Left lung (tissue), 10 donors: ENCODE results near the gene ULBP3. TPM values are rescaled to one million over a fixed set of nuclear protein-coding genes. Genes with fewer than 3 reads are reported as not detected.
A peak's percentile ranks its signal among the peaks of the same experiment; 100 is the strongest.

Experiments
- ATAC-seq: fragments of 200-7000 bp; cut with Tn5 transposase; one replicate; pipeline ENCODE4 v1.9.1; 2020; ENCODE audit warnings: moderate library complexity
- DNase-seq, 4 donors: peaks; one replicate each; pipeline ENCODE4 v3.0.0-alpha.2; 2013 to 2020
- H3K27ac ChIP-seq, 2 donors: fragments of 200-600 bp; sonication (generic) in 1 of 2; one replicate each; pipeline versions ENCODE4 v1.5.0 to v1.8.0; 2020 to 2021
- H3K27me3 ChIP-seq, 2 donors: fragments of 200-600 bp; sonication (generic) in 1 of 2; one replicate each; pipeline versions ENCODE4 v1.5.0 to v1.8.0; 2020 to 2021
- H3K36me3 ChIP-seq, 2 donors: fragments of 200-600 bp; sonication (generic) in 1 of 2; one replicate each; pipeline versions ENCODE4 v1.5.0 to v1.8.0; 2020 to 2021
- H3K4me1 ChIP-seq, 2 donors: fragments of 200-600 bp; one replicate each; pipeline ENCODE4 v1.8.0; 2021
- H3K4me3 ChIP-seq, 2 donors: fragments of 200-600 bp; sonication (generic) in 1 of 2; one replicate each; pipeline versions ENCODE4 v1.5.0 to v1.8.0; 2020 to 2021; ENCODE audit warnings: mild to moderate bottlenecking in 1 of 2
- H3K9me3 ChIP-seq, 2 donors: fragments of 200-600 bp; sonication (generic) in 1 of 2; one replicate each; pipeline versions ENCODE4 v1.5.0 to v1.8.0; 2020 to 2021
- intact Hi-C, 2 donors: fragments of 100-400 bp; cut with DNase I; formaldehyde crosslinking; loops; one replicate each; pipeline versions ENCODE4 v1.11.2 to v1.14.2; 2022
- polyA plus RNA-seq, 6 donors: library from polyadenylated mRNA; unstranded; fragments of 120-200 nt; gene quantifications; one replicate each; pipeline ENCODE4 v1.2.1, GENCODE V29; 2013; ENCODE audit not compliant: insufficient read length in 6 of 6
- total RNA-seq, 2 donors: library from RNA; stranded (reverse); fragmentation: NEBNext Ultra II Directional; extraction: Animal tissue kit (Norgen Biotek cat#: 25700); gene quantifications; one replicate each; pipeline ENCODE4 v1.2.1, GENCODE V29; 2021
- TF ChIP-seq, protein P1 (sequence below), 2 donors: fragments of 200-600 bp; sonication (generic) in 1 of 2; IDR thresholded peaks; one replicate each; pipeline versions ENCODE4 v1.5.0 to v1.8.0; 2021; ENCODE audit warnings: antibody characterized with exemption in 2 of 2
- donor health status: DM: no; HTN: yes; CAD: no.
- donor health status: DM: no; HTN: no; CAD: no.

Gene ULBP3
- total and polyA plus RNA-seq, 8 donors, result 8.6 to 13.0 (median 10.3) TPM

DNA sequence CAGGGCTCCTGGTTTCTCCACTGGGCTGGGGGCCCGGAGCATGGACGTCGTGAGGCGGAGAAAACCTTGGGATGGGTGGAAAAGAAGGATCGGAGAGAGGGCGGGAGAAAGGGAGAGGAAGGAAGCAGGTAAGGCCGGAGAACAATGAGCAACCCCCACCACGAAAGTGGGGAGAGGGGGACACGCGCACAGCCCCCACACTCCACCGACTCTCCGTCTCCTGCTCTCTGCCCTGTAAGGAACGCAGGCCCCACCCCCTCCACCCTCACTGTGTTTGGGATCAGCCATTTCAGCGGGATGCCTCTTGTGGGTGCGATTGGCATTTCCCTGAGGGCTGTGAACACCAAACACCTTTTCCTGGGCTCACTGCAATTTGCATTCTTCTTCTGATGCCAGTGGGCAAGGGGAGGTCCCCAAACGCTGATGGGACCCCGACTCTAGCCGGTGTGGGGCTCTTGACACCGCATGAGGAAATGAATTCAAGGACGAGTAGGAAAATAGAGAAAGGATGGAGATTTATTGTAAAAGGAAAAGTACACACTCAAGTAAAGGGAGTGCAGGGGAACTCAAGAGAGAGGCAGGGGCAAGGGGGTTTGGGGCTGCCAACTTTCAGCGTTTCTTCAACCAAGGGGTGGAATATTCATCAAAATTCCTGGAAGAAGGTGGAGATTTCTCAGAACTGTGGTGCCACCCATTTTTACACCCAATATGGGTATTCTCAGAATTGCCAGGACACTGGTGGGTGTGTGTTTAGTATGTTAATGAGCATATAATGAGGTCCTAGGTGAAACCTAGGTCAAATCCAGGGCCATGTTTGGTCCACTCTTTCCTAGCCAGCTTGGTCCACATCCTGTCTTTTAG is 30.5 kb downstream of the ULBP3 start:
- Histone ChIP-seq H3K4me3 (no peak overlapping the region), H3K9me3 (no peaks in the 10 kb centered on the region), H3K27ac (no peak overlapping the region), H3K27me3 (peaks cover 50 to 77% of the 10 kb centered on the region in 2 donors), H3K4me1 (peaks cover 9% of the 10 kb centered on the region in 2 donors), H3K36me3 (no peaks in the 10 kb centered on the region)
- intact Hi-C loops, result no loop called here
- DNase-seq (no peak), ATAC-seq (peak; percentile 67)
- TF ChIP-seq, protein P1, sequence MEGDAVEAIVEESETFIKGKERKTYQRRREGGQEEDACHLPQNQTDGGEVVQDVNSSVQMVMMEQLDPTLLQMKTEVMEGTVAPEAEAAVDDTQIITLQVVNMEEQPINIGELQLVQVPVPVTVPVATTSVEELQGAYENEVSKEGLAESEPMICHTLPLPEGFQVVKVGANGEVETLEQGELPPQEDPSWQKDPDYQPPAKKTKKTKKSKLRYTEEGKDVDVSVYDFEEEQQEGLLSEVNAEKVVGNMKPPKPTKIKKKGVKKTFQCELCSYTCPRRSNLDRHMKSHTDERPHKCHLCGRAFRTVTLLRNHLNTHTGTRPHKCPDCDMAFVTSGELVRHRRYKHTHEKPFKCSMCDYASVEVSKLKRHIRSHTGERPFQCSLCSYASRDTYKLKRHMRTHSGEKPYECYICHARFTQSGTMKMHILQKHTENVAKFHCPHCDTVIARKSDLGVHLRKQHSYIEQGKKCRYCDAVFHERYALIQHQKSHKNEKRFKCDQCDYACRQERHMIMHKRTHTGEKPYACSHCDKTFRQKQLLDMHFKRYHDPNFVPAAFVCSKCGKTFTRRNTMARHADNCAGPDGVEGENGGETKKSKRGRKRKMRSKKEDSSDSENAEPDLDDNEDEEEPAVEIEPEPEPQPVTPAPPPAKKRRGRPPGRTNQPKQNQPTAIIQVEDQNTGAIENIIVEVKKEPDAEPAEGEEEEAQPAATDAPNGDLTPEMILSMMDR (IDR thresholded peaks at IDR 0.05), result no peak

DNA sequence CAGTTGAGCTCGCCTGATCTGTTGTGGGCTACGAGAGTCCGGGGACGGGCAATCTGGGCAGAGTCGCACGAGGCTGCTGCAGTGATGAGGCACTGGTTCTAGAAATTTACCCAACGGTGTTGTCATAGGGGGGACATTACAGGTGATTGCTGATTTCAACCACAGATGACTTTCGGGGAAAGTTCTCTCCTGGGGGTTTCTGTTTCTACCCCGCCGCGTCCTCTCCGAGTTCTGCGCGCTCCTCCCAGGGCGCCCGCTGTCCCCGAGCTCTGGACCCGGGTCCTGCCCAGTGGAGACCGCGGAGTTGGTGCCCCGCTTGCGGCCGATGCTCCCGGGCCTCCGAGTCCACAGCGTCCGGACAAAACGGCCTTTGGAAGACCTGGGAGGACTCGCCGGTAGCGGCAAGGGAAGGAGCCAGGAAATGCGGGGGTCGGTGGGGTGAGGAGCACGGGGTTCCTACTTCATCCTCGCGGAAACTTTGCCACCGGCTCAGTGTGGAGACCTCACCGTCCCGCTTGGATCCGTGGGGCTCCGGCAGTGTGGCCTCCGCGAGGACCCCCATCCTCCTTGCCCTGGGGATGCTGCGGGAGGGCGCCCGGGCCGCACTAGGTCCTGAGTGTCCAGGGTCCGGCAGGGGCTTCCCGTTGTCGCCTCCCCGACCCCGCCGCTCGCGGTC is 31.3 kb downstream of the ULBP3 start:
- intact Hi-C loops, result no loop called here
- peak in 1 of 4 donors; percentile 65 for DNase-seq
- Histone ChIP-seq H3K4me3 (no peak overlapping the region), H3K4me1 (peaks cover 9% of the 10 kb centered on the region in 2 donors), H3K36me3 (no peaks in the 10 kb centered on the region), H3K9me3 (no peaks in the 10 kb centered on the region), H3K27me3 (peaks cover 50 to 73% of the 10 kb centered on the region in 2 donors), H3K27ac (no peak overlapping the region)
- ATAC-seq, result peak; percentile 19
- TF ChIP-seq, protein P1 (IDR thresholded peaks at IDR 0.05), result no peak

DNA sequence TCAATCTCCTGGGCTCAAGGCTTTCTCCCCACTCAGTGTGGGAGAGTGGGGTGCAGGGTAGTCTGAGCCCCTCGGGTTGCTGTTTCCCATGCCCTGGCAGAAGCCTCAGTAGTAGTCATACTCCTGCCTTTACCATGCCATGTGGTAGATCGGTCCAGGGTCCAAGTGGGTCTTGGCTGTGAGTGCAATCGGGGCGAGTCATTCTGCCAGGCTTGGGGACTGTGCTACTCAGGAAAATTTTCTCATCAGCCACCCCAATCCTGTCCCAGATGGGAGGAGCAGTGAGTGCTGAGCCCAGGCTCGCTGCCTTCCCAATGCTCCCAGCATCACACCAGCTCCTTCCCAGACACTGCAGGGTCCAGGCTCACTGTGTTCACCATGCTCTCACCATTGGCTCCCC is 32.8 kb downstream of the ULBP3 start:
- ATAC-seq, result no peak
- TF ChIP-seq, protein P1 (IDR thresholded peaks at IDR 0.05), result no peak
- Histone ChIP-seq H3K27ac (no peak overlapping the region), H3K4me3 (no peak overlapping the region), H3K36me3 (no peaks in the 10 kb centered on the region), H3K4me1 (peaks cover 9% of the 10 kb centered on the region in 2 donors), H3K9me3 (no peaks in the 10 kb centered on the region), H3K27me3 (peaks cover 50 to 70% of the 10 kb centered on the region in 2 donors)
- intact Hi-C loops, result no loop called here
- DNase-seq, result no peak

DNA sequence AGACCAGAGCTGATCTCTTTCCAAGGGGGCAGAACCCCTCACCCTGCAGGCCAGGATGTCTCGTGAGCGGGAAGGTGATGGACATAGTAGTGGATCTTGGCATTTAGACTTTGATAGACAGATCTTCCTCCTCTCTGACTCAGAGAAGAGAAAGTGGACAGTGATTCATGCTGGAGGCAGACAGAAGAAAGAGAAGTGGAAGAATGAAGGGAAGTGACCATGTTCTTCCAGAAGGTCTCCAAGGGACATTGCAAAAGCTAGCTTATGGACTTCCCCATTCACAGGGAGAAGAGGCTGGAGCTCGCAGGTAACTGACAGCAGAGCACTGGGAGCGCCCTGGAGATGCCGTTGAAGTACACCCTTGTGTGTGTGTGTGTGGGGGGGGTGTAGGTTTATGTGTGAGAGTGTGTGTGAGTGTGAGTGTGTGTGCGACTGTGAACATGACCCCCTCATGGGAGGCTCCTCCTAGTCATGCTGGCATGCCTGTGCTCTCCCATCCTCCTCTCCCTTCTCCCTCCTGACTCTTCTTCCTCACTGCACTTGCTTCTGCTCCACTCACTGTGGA is 35.6 kb downstream of the ULBP3 start:
- H3K27ac ChIP-seq, result no peak overlapping the region
- H3K4me3 ChIP-seq, result no peak overlapping the region
- H3K4me1 ChIP-seq, result peaks cover 9% of the 10 kb centered on the region in 2 donors
- TF ChIP-seq, protein P1 (IDR thresholded peaks at IDR 0.05), result no peak
- intact Hi-C loops, result no loop called here
- no peaks in the 10 kb centered on the region for H3K9me3 ChIP-seq
- H3K36me3 ChIP-seq, result no peaks in the 10 kb centered on the region
- peaks cover 30 to 50% of the 10 kb centered on the region in 2 donors for H3K27me3 ChIP-seq
- DNase-seq (no peak), ATAC-seq (peak; percentile 46)

DNA sequence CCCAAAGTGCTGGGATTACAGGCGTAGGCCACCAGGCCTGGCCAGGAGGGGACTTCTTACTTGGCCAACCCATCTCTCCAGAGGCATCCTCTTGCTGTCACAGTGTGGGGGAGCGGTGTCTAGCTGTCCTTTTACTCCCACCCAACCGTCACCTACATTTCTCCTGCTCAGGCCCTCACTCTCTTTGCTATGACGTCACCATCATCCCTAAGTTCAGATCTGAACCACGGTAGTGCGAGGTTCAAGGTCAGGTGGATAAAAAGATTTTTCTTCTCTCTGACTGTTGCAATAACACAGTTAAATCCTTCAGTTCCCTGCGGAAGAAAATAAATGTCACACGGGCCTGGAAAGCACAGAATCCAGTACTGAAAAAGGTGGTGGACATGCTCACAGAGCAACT is 36.3 kb downstream of the ULBP3 start:
- DNase-seq (no peak), ATAC-seq (no peak)
- H3K36me3 ChIP-seq, result no peaks in the 10 kb centered on the region
- peaks cover 23 to 50% of the 10 kb centered on the region in 2 donors for H3K27me3 ChIP-seq
- no peak overlapping the region for H3K27ac ChIP-seq
- H3K4me1 ChIP-seq, result peaks cover 3 to 4% of the 10 kb centered on the region in 2 donors
- no peaks in the 10 kb centered on the region for H3K9me3 ChIP-seq
- TF ChIP-seq, protein P1 (IDR thresholded peaks at IDR 0.05), result no peak
- H3K4me3 ChIP-seq, result no peak overlapping the region
- intact Hi-C loops, result no loop called here
